Activated T-cell treated with anti-CD3 and anti-CD28 coated beads, Interleukin-2, amount 50 U/mL, for 1 hour (primary cell): ENCODE results near the gene CAB39L.

Experiments used
- DNase-seq: peaks from one replicate; pipeline ENCODE4 v3.0.0-alpha.2; 2020

The CAB39L gene

DNA sequence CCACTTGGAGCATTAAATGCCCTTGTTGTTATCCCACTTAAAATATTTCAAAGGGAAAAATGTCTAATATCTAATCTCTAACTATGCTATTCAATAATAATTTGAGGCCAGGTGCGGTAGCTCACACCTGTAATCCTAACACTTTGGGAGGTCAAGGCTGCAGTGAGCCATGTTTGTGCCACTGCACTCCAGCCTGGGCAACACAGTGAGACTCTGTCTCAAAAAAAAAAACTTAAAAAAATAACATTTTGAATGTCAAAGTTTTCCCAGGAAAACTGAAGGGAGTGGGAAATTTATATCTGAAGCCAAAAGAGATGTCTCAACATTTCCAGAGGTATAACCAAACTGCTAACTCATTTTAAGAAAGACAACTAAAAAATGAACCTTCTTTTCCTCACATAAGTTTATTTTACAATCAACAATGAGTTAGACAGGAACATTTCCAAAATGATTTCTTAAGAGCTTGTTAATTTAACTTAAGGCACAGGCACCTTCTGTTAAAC is 47.9 kb downstream of the CAB39L start:
- no peak for DNase-seq

DNA sequence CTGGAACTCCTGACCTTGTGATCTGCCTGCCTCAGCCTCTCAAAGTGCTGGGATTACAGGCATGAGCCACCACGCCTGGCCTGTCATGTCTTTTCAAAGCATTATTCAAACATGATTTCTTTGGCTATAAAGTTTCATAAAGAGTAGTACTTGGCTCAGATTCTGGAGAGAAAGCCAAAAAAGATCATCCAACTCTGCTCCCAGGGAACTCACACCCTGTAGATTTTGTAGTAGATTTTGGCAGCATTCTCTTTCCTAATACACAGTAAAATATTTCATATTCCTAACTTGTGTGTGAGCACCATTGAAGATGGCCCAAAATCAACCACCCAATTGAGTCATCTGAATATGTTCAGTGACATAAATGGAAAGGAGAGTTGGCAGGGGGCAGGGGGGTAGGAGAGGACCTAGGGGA is 48.4 kb downstream of the CAB39L start:
- DNase-seq: no peak

DNA sequence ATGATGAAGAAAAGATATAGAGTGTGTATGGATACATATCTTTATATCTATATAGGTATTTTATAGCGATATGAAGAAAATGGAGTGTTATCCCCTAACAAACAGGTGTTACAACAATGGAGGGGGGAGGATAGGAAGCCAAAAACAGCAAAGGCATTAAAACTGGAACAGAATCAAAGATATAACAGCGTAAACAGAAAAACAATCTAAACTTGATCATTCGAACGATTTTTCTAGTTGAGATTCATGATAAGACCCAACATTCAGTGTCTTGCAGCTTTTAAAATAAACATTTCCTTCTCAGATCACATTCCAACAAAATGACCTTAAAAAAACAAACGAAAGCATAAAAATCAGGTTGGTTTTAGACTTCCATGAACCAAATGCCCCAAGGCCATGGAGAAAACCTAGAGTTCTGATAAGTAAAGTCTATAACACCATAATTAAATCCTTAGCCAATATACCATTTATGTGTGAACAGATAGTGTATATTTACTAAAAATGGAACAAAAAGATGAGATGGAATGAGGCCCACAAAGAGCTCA is 55.7 kb downstream of the CAB39L start:
- DNase-seq: no peak

DNA sequence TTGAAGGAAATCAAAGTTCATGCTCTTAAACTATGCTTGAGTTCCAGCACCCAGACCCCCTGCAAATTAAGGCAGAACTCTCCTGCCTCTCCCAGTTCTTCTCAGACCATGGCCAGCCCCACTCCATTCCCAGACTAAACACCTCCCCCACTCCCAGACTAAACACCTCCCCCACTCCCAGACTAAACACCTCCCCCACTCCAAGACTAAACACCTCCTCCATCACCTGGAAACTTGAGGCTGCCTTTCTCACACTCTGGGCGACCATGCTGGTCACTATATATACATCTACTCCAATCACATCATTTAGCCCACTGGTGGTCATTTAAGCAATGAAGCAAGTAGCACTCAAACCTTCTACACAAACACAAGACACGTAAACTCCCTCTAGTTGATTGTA is 57.2 kb downstream of the CAB39L start:
- no peak for DNase-seq

DNA sequence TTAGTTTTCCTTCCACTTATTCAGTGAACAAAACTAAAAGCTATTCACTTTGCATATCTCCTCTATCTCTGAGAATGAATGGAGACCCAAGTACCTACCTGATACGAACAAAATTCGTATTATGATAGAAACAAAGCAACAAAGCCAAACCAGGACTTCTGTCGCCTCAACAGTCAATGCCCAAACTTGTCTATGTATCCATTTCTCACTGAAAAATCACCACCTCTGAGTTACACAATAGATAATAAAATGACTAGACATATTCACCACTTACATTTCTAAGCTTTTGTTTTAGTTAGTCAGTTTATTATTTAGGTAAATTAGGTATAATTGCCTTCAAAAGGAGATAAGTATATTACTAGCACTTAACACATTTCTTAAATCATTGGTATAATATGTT is 67.7 kb downstream of the CAB39L start:
- no peak for DNase-seq

DNA sequence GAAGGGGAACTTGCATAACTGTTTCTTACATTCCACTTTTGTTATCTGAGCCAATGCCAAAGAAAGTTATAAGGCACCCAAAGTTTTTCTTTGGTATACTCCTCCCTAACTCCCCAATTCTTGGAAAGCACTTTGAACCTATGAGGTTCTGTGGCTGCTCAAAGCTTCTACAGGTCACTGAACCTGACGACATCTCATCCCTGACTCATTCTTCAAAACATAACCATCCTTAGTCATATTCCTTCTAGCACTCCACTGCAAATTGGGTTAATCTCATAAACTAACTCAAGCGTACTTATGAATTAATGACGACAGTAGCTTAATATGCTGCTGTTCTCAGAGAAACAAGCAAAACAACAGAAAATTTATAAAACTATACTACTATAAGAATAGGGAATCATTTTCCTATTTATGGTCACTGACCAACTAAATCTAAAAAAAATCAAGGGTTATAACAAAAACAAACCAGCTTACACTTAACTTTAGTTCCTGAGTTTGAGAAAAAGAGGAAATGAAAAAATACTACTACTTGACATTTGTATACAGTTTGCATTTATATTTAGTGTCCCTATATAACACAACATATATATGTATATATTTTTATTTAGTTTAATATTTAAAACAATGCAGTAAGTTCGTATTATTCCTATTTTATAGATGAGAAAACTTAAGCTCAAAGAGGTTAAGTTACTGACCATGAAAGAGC is 69.1 kb downstream of the CAB39L start:
- DNase-seq: no peak

DNA sequence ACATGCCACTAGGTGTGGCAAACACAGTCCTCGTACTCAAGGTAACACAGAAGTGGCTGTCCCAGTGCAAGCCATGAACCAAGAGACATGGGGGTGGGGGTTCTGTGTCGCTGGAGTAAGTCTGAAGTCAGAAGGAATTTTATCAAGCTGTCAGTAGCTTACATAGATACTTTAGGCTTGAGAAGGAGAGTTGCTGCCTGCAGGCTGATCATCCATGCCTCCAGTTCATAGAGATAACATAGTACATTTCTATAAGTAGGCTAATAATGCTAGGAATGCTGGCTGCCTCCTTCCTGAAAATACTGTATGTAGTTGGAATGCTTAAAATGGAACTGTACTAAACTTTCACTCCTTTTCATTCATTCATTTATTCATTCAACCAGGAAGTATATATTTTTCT is 70.1 kb downstream of the CAB39L start:
- no peak for DNase-seq

DNA sequence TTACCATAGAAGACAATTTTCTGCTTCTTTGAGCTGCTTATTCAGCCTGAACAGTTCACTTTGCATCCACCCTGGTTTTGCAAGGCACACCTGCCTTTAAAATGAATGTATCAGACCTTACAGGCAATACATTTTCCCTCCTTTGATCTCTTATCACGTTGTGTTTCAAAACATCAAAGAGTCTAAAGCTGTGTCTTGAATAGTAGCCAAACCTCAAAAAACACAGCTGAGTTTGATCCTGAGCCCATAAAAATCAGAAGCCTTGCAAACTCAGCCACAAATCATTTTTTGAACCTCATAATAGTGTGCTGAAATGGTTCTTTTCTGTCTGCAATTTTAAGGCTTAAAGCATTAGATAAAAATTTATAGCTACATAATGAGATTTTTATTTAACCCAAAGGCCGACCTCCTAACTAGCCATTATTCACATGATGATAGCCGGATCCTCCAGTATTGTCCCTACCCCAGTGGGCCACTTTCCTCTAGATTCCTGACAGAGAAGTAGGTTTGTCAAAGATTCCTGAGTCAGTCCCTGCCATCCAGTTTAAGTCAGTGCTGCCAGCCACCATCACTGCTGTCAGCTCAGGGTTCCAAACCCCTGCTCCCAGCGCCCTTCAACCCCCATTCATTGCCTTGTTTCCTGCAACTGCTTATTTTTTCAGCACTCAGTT is 71.8 kb downstream of the CAB39L start:
- no peak for DNase-seq

DNA sequence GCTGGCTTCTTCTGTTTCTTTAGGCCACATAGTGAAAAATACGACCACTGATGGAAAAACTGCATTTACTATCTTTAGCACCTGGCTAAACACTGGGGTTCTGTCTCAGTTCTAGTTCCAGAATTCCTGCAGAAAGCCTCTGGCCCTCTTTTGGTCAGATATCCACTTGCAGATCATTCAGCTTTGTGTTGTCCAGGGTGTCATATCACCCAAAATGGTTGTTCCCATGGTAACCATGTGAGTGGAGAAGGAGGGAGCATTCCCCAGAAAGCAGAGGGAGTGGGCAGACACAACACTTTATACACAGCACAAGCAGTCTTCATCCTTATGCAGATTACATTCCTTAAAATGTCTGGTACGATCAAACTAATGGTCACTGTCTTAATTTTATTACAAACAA is 73.5 kb downstream of the CAB39L start:
- no peak for DNase-seq

DNA sequence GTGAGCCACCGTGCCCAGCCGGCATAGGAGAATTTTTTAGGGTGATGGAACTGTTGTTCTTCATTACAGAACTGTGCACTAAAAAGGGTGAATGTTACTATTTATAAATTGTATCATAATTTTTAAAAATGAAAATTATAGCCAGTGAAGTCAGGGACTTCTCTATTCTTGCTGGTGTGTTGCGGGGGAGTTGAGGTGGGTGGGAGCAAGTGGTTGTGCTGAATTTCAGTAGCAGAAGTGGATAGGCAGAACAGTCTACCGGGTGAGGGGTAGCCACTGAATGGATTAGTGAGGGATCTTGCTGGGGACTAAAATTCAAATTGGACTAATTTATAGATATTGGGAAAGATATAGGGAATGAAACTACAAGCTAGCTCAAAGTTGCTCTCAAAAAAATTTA is 74.0 kb downstream of the CAB39L start:
- no peak for DNase-seq

DNA sequence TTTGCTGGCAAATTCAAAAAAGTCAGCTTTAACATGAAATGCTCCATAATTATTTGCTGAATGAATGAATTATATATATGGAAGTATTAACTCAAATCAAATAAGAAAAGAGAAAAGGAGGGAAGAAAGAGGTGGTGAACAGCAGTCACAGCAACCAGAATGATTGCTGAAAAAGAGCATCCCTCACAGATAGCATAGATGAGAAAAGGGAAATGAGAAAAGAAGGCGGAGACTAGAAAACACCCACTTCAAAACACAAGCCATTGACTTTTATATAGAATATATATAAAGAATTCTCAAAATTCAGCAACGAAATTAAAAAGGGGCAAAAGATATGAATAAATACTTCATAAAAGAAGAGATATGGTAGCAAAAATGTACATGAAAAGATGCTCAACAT is 75.2 kb downstream of the CAB39L start:
- no peak for DNase-seq

DNA sequence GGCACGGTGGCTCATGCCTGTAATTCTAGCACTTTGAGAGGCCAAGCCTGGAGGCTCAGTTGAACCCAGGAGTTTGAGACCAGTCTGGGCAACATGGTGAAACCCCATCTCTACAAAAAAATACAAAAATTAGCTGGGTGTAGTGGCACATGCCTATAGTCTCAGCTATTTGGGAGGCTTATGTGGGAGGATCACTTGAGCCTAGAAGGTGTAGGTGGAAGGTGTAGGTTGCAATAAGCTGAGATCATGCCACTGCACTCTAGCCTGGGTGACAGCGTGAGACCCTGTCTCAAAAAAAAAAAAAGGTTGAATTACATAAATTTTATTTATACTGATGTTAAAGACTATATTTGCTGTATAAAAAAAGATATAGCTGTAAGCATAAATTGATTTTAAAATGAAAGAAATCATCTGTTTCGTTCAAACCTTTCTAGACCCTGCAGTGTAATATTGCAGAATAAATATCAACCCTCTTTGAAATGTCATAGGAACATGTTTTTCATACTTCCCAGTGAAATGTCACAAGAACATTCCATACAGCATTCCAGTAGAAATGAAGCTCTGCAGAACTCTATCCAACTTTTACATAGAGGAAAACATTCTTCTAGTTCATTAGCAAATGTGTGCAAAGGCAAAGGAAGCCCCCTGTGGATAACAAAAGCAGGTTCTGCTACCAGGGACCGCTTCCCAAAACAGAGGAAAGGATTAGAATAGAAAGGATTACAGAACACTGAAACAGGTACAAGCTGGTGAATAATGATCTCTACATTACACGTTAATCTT is 76.0 kb downstream of the CAB39L start:
- no peak for DNase-seq

DNA sequence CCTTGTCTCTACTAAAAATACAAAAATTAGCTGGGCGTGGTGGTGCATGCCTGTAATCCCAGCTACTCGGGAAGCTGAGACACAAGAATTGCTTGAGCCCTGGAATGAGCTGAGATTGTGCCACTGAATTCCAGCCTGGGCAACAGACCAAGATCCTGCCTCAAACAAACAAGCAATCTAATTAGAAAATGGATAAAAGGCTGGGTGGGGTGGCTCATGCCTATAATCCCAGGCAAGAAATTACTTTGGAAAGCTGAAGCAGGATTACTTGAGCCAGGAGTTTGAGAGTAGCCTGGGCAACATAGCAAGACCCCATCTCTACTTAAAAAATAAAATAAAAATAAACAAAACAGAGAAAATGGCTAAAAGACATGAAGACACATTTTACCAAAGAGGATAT is 77.0 kb downstream of the CAB39L start:
- DNase-seq: no peak

DNA sequence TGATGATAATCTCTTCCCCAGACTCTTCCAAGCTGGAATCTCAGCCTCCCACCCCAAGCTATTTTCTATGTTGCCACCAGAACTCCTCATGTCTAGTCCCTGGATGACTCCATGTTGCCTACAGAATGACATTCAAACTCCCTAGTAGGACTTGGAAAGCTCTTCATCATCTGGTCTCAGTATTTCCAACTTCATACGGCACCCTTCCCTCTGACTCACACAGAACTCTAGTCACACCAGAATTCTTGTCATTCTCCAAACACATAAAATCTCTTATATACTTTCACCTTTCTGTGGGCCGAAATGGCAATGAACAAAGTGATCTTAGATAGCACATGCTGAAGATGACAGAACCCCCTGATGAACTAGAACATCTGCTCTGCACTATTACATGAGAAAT is 86.2 kb downstream of the CAB39L start:
- no peak for DNase-seq

DNA sequence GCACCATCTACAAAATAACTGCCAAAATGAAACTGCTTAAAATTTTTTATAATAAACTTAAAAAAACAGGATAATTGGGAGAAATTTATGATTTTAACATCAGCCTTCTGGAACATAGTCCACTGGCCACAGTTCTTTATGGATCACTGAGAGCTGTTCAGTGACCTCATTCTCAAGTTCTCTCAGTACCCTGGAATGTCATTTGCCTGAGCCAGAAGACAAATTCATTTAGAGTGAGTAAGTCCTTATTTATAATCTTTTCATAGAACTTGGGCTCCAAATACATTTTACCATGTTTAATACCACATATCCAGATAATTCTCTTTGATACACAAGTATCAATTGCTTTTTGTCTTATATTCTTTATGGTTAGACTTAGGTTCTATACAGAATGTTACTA is 87.6 kb downstream of the CAB39L start:
- DNase-seq: no peak

DNA sequence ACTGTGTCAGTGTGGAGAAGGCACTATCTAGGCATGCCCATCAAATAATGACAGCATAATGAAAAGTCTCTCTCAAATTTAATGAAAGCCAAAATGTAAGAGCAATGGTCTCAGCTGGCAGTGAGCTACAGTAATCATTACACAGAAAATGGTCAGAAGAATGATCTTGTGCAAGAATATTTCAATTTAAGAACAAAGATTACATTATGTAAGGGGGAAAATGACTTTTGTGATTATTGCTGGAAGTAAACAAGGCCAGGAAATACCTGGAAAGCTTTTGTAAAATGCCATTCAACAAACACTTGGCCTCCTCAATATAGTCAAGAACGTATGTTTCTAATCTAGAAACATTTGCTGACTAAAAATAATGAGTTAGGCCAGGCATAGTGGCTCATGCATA is 89.1 kb downstream of the CAB39L start:
- no peak for DNase-seq

DNA sequence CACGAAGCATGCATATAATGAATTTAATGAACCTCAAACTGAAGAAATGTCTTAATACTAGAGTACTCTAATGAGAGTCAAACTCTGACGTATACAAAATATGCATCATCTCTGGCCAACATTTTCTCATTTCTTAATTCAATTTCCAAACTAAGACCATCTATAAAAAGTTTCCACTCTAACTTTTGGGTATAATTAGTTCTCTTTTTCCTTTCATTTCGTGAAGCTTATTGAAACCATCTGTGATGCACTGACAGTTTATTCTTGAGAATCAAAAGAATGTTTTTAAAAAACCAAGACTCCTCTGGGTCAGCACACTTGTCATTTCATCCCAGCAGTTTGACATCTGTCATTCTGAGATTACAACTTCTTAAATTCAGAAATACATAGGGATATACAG is 90.0 kb downstream of the CAB39L start:
- DNase-seq: no peak

DNA sequence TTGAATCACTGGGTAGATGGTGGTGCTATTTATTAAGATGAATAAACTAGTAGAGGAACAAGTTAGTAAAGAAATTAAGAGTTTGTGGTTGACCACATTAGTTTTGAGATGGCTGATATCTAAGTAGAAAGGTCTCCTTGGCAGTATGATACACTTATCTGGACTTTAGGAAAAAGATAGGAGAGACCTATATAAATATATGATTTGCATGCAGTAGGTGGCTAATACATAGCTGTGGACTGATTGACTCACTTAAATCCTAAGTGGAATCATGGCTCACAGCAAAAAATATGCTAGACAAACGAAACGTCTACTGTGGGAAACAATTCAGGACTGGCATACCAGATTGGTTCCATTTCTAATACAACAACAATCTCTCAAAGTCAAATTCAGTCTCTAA is 92.0 kb downstream of the CAB39L start:
- DNase-seq: no peak

DNA sequence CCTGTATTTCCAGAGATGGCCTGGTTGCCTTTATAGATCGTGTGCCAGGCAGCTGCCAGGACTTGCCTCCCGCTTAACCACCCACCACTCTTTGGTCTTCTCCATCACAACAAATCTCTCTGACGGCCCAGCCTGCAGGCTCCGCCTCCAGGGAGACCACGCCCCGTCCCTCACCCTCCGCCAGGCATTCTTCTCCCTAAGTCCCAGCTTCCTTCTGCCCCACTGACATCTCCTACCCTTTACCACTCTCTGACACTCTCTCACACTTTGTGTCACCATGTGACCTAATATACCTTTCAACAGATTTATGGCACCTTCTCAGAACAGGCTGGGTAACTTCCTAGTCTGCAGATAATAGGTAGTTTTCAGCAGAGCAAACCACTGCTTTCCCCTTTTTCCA is 95.1 kb downstream of the CAB39L start:
- no peak for DNase-seq

DNA sequence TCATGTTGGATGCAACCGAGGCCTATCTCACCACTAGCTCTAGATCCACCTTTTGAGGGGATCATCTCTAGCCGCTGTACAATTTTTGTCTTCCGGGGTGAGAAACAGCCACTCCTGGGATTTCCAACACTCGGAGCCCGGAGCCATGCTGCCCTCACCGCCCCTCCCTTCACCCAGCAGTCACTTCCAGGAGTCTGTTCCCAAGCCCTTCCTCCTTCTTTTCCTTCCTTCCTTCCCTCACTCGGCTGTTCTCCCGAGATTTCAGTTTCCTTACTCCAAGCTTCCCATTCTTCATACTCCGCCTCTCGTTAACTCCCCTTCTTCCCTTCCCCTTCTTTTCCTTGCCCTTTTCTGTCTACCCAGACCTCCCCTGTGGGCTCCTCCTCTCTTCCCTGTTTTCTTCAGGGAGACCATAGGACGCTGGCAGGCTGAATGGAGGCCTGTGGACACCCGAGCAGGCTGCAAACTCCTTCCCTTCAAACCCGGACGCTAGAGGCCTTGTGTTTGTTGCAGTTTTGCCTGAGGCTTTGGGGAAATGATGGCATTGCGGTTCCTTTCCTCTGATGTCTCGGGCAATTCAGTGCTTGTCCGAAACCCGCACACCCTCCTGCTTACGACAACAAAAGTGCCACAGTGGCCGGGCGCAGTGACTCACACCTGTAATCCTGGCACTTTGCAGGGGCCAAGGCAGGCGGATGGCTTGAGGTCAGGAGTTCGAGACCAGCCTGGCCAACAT is 96.0 kb downstream of the CAB39L start:
- DNase-seq: no peak

DNA sequence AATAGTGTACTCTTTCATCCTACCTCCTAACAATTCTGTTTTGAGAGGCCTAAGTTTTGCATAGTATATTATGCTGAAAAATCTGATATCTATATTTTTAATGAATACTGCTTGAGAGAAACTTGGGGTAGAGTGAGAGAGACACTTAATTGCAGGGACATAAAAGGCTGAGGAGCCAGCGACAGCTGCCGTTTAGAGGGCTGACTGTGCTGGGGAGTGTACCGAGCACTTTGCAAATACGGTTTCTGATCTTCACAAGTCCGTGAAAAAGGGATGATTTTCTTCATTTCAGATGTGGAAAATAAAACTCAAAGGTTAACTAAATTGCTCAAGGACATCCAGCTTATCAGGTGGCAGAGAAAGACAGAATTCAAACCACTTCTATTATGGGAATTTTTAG is 97.4 kb downstream of the CAB39L start:
- no peak for DNase-seq

DNA sequence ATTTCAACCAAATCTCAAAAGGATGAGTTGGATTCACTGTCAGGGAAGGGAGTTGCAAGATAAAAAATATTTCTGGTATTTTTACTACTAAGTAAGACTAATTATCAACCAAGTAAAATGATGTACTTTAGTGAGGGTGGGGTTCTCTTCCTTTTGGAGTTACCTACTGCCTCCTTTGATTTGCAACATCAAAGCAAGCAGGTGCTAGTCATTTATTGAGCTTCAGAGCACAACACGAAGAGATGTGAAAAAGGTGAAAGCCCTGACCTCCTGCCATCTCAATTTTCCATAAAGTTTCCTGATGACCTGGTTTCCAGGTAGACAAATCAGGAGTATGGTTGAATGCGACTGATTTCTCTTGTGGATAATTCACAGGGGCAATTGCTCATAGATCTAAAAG is 100.1 kb downstream of the CAB39L start:
- DNase-seq: no peak

DNA sequence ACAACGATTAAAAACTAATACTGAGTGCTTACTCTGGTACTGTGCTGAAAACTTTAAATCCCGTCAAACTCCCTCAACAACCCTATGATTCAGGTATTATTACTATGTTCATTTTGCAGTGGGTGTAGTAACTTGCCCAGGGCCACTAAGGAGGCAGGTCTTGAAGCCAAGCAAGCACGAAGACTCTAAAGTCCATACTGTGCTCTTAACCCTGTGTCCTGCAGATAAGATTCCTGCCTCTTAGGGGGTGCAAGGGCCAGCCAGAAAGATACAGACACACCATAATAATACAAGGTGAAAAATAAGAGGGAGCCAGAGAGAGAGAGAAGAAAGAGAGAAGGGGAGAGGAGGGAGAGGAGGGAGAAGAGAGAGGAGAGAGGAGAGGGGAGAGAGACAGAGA is 100.6 kb downstream of the CAB39L start:
- DNase-seq: no peak
